GOT3 (cell line): ENCODE data around the gene KLHDC3.
"Not testable (repeated sequence)": the region's sequence is repeated elsewhere in the genome, so short reads cannot be mapped to it uniquely, and the experiment has no call there.

Experiments
- DNase-seq: peaks from one replicate; lab custom pipeline; 2025; ENCODE audit warnings: mixed read lengths; lab: John Stamatoyannopoulos, UW

The KLHDC3 gene

DNA sequence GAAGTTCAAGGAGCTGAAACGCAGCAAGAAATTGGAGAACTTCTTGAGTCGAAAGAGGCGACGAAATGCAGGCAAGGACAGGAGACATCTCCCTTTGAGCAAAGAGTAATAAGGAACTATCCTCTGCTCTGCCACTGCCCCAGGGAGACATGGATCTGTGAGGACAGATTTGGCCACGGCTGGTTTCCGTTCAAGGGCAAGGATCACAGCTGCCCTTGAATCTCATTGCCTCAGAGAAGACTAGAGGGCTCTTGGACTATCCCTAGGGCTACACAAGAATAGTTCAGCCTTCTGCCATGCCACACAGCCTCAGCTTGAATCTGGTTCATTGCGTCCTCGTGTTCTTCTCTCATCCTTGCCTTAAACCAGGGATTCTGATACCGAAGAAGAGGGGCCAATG is 15.1 kb downstream of the KLHDC3 start:
- DNase-seq = no peak

DNA sequence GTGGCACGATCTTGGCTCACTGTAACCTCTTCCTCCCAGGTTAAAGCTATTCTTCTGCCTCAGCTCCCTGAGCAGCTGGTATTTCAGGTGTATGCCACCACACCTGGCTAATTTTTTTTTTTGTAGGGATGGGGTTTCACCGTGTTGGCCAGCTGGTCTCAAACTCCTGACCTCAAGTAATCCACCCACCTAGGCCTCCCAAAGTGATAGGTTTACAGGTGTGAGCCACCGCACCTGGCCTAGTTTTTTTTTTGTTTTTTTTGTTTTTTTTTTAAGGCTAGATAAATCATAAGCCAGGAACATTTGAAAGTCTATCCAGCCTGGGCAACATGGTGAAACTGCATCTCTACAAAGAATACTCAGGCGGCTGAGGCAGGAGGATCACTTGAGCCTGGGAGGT is 18.3 kb downstream of the KLHDC3 start:
- no peak for DNase-seq

DNA sequence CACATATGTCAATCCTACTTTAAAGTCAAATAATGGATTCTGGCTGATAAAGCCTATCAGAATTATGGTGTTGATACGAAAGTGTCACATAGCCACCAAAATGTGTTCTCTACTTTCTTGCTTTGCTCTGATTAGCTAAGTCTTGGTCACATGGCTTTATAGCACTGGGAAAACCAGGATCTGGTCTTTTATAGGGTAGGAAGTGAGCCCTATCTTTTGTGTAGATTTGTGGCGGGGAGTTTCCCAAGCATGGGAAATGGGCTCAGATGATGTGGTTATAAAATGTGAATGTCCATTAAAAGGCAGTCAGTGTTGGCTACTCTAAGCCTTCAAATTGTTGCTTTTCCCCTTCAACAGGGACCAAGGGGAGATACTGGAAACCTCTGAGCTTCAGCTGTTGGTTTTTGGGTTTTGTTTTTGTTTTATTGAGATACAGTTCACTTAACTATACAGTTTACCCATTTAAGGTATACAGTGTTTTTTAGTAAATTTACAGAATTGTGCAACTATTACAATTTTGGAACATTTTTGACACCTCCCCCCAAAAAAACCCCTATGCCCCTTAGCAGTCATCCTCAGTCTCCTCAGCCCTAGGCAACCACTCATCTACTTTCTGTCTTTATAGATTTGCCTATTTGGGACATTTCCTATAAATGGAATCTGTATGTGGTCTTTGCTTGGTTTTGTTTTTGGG is 19.6 kb downstream of the KLHDC3 start:
- no peak for DNase-seq

DNA sequence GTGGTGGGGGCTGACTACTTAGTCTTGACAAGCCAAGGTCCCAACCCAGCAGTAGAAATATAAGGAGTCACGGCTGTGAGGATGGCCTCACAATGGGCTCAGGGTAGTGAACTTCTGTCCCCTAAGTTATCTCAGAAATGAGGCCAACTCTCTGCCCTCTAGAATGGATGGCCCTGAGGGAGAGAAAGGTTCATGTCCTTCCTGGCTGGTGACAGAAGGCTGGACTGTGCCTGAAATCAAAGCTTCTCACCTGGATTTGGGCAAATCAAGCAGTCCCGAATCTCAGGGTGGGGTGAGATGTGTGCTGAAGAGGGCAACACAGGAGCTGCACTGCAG is 20.1 kb downstream of the KLHDC3 start:
- no peak for DNase-seq

DNA sequence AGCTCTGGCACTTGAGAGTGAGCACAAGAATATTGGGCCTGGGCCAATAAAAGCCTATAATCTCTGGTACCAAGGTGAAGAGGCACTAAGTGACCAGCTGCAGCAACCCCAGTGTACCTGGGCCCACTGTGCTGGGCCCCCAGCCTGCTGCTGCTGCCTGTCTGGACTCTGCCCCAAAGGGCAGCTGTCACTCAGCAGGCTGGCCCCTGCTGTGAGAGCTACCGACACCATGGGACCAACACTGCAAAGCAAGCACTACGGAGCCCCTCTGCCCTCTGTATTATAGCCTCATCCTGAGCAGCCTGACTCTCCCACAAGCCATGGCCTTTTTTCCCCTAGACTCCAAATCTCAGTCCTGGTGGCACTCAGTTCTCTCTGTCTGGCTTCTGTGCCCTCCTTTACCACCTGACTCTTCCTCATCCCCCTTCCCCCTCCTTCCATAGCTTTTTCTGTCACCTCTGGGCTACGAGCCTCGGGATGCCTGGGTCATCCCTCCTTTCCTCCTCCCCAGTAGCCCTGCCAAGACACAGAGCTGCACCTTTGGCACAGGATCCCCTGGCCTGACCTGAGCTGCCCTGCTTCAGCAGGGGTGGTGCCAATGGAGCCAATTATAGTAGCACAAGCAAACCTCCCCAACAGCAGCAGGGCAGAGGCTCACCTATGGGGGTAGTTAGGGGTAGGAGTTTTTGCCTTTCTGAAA is 21.6 kb downstream of the KLHDC3 start:
- no peak for DNase-seq

DNA sequence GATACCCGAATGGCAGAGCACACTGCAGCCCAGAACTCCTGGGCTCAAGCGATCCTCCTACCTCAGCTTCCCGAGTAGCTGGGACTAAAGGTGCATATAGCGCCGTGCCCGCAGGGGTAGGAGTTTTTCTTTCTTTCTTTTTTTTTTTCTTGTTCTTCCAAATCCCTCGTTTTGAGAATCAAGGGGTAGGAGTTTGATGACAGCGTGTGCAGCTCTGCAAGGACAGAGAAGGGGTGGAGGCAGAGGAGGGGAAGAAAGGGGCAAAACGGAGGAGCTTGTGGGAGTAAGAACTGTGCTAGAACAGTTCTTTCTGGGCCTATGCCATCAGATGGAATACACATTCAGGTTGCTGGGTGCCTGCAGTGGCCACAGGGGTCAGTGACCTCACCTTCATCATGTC is 22.7 kb downstream of the KLHDC3 start:
- no peak for DNase-seq

DNA sequence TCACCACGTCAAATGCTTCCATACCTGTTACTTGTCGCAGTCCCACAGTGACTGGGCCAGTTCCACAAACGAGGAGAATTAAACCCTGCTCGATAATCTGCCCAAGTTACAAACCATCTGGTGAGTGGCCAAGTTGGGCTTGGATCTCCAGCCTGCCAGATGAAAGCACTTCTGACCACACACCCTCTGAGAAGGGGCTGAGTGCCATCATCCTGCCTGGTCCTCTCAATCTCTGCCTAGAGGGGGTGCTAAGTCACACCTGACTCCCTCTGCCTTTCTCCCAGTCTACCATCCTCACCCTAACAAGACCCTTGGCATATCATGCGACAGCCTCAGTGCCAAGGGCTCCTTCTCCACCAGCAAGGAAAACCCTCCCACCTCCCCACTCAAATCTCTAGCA is 23.1 kb downstream of the KLHDC3 start:
- DNase-seq = no peak

DNA sequence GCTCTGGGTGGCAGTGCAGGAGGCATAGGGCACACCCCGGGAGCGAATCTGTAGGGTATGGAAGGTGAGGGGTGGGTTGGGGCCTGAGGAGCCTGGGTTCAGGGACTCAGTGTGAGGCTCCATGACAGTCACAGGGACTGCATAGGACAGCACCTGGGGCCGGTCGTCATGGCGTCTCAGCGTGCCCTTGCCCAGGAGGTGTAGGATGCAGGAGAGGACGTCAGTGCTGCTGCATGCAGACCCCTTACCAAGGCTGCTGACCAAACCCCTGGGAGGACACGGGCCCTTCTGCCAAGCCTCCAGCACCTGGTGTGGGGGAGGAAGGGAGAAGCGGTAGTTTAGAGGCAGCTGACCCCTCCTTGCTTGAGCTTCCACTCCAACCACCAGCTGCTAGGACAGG is 23.7 kb downstream of the KLHDC3 start:
- no peak for DNase-seq

DNA sequence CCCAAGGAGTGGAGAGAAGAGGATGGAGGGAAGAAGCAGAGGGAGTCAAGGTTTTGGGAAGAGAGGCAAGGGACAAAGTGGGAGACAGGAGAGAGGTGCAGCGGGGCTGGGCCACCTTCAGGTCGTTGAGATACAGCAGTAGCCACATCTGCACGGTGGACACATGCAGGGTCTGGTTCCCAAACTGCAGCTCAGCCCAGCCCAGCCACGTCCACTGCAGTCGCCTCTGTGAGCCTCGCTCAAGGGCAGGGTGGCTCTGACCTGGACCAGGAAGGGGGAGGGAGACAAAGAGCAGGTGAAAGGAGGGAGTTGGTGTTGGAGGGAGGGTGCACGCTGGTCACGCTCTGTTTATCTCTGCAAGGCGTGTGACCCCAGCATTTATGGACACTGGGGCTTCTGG is 24.7 kb downstream of the KLHDC3 start:
- no peak for DNase-seq

DNA sequence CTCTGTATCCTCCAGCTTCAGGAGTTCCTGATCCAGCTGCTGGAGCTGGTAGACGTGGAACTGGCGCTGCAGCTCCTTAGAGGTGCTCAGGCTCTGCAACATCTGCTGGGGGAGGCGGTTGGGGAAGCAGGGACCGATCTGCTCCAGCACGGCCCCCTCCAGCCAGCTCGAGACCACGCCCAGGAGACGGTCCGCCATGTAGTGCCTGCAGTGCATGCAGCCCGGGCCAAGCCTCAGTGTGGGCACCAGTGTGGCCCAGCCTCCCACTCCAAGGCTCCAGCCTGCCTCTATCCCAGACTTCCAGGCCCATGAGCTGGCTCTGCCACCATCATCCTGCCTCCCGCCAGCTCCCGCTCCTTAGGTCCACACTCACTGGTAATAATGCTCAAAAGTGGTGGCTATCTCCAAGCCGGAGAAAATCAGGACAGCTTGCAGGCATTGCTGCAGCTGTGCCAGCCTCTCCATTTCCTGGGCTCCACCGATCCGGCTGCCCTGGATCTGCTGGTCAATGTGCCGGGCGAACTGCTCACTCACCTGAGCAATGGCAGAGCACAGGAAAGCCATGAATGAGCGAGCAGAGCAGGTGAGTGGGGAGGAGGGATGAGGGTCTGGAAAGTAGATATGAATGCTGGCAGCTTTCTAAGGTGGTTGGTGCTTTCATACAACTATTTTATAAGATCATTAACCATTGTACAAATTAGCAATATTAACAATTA is 26.7 kb downstream of the KLHDC3 start:
- no peak for DNase-seq

DNA sequence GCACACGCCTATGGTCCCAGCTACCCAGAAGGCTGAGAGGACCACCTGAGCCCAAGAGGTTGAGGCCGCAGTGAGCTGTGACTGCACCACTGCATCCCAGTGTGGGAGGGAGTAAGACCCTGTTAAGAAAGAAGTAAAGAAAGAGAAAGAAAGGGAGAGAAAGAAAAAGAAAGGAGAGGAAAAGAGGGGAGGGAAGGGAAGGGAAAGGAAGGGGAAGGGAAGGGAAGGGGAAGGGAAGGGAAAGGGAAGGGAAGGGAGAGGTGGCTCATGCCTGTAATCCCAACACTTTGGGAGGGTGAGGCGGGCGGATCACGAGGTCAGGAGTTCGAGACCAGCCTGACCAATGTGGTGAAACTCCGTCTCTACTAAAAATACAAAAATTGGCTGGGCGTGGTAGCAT is 27.4 kb downstream of the KLHDC3 start:
- not testable (repeated sequence) for DNase-seq

DNA sequence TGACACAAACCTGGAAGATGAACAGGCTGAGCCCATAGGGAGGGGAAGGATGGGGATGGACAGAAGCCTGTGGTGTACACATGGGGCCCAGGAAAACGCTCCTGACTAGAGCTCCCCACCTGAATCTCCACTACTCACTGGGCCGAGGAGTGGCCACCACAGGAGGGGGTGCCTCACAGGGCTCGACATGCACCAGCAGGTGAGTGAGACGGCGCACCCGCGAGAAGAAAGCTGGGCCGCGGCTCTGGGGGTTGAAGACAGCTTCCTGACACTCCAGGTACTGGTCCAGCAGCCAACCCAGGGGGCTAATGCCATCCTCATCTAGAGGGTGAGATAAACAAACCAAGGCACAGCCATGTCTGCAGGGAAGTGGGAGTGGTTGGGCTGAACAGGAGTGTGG is 29.3 kb downstream of the KLHDC3 start:
- no peak for DNase-seq

DNA sequence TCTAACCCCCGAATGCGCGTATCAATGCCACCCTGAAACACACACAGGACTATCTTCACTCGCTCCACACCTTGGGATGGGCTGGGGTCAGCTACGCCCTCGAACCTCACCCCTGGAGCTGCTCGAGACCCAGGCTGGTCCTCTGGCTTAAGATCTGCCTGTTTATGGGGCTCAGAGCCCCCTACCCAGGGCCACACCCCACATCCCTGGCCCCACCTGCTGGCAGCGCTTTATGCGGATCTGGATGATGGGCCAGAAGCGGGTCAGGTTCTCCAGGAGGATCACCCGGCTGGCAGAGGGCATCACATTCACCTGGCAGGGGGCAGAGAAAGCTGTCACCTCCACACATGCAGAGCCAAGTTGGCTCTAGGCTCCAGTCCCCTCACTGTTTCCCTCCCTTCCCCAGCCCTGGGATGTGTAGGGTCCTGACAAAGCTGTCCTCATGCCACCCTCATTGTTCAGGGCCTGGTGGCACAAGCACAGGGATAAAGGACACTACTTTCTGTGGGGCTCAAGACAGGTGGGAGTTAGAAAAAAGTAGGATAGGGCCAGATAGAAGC is 31.4 kb downstream of the KLHDC3 start:
- DNase-seq = no peak

DNA sequence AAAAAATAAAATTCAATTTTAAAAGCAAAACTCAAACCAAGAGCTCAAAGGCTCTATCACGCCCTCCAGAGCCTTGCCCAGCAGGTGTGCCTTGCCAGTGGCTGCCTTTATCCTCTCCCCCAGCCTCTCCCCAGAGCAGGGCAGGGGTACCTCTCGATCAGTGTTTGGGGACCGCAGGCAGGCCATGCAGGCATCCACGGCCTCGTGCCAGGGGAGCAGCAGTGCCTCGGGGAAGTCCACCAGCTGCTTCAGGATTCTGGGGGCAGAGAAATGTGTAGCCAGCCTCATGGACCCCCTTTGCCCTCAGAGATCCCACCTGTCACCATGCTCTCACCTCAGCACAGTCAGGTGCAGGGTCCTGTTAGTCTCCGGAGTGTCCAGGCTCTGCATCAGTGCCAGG is 33.9 kb downstream of the KLHDC3 start:
- no peak for DNase-seq

DNA sequence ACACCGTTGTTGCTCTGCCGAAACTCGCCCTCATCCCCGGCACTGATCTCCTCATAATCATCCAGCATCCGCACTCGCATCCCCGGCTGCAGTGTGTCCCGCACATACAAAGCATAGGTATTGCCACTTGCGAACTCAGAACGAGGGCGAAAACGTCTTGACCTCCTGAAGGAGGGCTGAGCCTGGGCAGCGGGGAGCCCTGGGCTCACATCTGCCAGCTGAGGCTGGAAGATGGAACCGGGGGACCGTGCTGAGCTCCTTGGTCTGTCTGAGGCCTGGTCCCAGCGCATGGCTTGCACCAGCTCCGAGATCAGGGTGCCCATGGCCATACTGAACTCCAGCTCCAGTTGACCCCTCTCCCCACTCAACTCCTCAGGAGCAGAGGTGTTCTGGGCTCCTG is 36.9 kb downstream of the KLHDC3 start:
- no peak for DNase-seq

DNA sequence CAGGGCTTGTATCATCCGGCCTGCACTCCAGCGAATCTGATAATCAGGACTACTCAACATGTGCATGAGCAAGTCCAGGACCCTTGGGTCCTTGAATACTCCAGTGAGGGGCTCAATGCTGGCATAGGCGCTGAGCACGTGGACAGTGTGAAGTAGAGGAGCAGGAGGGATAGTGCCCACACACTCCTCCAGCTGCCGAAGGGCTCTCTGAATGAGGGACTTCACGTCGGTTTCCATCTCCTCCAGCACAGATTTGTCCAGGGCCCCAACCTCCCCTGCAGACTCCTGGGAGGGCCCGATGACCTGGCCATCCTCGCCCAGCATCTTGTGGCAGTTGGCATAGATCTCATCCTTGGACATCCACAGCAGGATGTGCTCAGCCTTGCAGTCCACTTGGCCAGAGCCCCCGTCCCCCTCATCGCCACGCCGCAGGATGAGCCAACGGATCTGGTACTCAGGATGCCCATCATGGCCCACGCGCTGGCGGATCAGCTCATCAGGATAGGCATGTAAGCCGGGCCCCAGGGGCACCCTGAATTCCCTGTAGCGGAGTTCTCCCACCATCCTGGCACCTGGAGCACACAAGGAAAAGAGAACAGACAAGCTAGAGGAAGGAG is 38.3 kb downstream of the KLHDC3 start:
- no peak for DNase-seq

DNA sequence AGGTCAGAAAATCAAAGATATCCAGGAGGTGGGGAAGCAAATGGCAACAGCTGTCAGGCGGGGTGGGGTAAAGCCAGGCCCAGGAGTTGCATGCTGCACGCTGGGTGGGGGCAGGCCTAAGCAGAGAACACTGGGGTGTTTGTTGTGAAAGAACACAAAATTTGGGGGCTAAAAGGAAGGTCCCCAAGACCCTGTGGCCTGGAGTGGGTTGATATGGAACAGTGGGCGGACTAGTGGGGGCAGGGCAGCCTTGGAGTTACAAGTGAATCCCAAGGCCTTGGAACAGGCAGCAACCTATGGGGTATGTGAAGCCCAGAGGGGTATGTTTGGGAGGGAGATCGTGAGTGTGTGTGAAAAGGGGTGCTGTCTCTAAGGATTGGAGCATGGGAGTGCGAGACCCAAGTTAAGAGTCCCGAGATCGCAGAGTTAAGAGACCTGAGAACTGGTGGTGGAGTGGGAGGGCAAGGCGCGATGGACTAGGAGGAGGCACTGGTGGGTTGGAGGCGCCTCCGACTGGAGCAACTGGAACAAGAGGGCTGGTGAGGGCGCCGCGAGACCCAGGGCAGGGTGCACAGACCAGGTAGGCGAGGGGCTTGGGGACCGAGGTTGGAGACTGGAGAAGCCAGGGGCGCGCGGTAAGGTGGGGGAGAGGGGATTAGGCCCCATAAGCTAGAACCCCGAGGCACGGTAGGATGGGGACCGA is 38.9 kb downstream of the KLHDC3 start:
- DNase-seq = no peak

DNA sequence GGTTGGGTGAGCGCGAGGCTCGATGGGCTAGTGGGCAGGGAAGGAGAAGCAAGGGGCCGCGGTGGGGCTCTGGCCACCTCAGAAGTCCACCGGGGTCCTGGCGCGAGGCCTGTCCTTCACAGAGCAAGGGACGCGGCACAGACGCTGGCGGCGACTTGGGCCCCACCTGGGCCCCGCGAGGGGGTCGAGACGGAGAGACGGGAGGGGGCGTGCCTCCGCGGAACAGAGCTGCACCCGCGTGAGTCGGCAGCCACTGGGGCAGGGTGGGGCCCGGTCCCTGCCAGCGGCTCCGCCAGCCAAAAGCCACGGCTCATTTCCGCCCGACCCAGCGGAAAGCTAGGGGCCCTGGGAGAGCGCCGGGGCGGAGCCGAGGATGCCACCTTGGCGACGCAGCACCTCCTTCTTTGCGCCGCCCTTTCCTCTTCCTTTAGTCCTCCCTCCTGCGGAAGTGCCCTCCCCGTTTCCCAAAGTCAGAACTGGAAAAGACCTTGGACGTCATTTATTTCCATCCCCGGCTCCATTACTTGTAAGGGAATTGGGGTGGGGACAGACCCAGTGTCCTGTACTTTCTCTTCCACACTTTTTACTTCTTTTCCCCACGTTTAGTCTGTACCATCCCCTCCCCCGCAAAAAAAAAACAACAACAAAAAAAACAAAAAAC is 39.6 kb downstream of the KLHDC3 start, which contains the start of gene CUL7:
Gene CUL7 (minus strand): TSS at position 307 of the 661 bp plus-strand sequence. CDS start 1,063 bp downstream, outside the sequence.
- DNase-seq = peak; percentile 78

DNA sequence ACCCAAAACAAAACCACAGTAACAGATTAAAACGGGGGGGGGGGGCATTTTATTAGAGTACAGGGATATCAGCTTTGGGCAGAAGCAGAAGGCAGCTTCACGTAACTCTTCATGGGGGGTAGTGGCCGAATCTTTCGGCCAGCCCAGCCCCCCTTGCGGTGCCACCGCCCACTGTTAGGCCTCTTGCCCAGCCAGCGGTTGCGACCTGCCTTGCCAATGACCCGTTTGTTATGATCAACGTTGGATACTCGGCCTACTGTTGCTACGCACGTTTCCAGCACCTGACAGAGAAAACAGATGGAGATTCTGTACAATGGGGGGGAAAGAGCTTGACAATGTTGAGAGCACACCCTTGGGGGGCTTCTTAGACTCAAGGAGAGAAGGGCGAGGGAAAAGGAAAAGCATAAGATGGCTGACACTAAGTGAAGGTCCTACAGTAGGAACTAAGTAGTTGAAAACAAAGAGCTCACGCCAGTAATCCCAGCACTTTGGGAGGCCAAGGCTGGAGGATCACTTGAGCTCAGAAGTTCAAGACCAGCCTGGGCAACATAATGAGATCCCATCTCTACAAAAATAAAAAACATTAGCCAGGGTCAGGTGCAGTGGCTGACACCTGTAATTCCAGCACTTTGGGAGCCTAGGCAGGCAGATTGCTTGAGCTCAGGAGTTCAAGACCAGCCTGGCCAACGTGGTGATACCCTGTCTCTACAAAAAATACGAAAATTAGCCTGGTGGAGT is 40.3 kb downstream of the KLHDC3 start:
- DNase-seq = no peak

DNA sequence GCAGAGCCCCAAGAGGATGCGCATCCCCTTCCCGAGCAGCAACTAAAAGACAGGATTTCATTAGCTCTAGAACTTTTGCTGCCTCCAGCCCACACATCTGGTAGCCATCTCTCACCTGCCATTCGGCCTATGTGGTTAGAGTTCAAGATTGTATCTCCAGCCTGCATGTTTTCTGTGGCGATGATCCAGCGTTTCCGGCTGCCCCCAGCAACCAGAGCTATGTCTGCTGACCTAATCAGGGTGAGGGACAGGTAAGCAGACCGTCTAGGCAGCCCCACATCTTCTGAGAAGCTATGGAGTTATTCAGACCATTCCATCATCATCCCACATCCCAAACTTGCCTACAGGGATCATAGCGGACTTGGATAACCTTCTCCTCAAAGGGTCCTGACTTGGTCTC is 41.9 kb downstream of the KLHDC3 start:
- DNase-seq = no peak

DNA sequence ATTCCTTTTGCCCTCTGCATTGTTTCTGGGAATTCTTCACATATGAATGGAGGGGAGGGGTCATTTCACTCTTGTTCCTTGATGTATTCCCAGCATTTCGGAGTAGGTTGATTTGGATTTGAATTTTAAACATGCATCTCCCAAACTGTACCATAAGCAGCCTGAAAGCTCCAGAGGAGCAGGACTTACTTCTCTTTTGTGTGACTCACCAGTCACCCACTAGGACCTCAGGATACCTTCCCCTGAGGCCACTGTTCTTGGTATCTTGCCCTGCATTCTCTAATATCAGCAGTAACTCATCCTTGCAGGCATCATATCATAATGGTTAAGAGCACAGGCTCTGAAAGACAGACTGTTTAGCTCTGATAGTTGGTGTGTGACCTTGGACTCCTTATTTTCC is 44.5 kb downstream of the KLHDC3 start:
- no peak for DNase-seq
